Endothelial cell of hepatic sinusoid (primary cell): ENCODE measurements around the gene HSPA6.
"Not testable (repeated sequence)": the region's sequence is repeated elsewhere in the genome, so short reads cannot be mapped to it uniquely, and the experiment has no call there.

Experiments
- in situ Hi-C: cut with HindIII; loops from 2 replicates; pipeline ENCODE4 v1.10.0; 2017; ENCODE audit warnings: low sequenced_read_pairs

The HSPA6 gene

GRCh38 chr1:161557506-161558450, 33.4 kb downstream of the HSPA6 start:
- in situ Hi-C loops, result not testable (repeated sequence)

- in situ Hi-C loops, result not testable (repeated sequence)
Observed at GRCh38 chr1:161560960-161561715, 36.8 kb downstream of the HSPA6 start.

GRCh38 chr1:161562441-161562840, 38.1 kb downstream of the HSPA6 start:
- in situ Hi-C loops, result not testable (repeated sequence)

- in situ Hi-C loops, result not testable (repeated sequence)
Observed at GRCh38 chr1:161563522-161563921, 39.2 kb downstream of the HSPA6 start.

- in situ Hi-C loops, result not testable (repeated sequence)
Observed at GRCh38 chr1:161566602-161566960, 42.2 kb downstream of the HSPA6 start.

- in situ Hi-C loops, result not testable (repeated sequence)
Observed at GRCh38 chr1:161571703-161572102, 47.4 kb downstream of the HSPA6 start.
